Fibroblast of gingiva (primary cell): ENCODE data around the gene PPP2R5C.
A peak's percentile ranks its signal among the peaks of the same experiment; 100 is the strongest.

ENCODE experiments used
- DNase-seq: peaks from one replicate; pipeline ENCODE4 v3.0.0-alpha.2; 2011; ENCODE audit warnings: low read depth

The PPP2R5C gene

GRCh38 chr14:101917413-101918017 lies 156.0 kb downstream of the PPP2R5C start:
- DNase-seq, result no peak

- DNase-seq, result no peak
These were observed 156.8 kb downstream of the PPP2R5C start for GRCh38 chr14:101918065-101918989.

GRCh38 chr14:101920271-101920670 lies 158.8 kb downstream of the PPP2R5C start:
- DNase-seq, result no peak

GRCh38 chr14:101922866-101923265 lies 161.4 kb downstream of the PPP2R5C start:
- DNase-seq, result no peak

- DNase-seq, result no peak
These were observed 163.6 kb downstream of the PPP2R5C start for GRCh38 chr14:101925152-101925551.

GRCh38 chr14:101926085-101926484 lies 164.6 kb downstream of the PPP2R5C start:
- DNase-seq, result no peak

GRCh38 chr14:101926620-101927019 lies 165.1 kb downstream of the PPP2R5C start:
- DNase-seq, result no peak

GRCh38 chr14:101927859-101928258 lies 166.3 kb downstream of the PPP2R5C start:
- peak; percentile 96 for DNase-seq

- no peak for DNase-seq
These were observed 166.9 kb downstream of the PPP2R5C start for GRCh38 chr14:101928415-101928841.

GRCh38 chr14:101929096-101929495 lies 167.6 kb downstream of the PPP2R5C start:
- no peak for DNase-seq

- DNase-seq, result no peak
These were observed 168.4 kb downstream of the PPP2R5C start for GRCh38 chr14:101929946-101930345.

- no peak for DNase-seq
These were observed 171.2 kb downstream of the PPP2R5C start for GRCh38 chr14:101932673-101933072.

- DNase-seq, result no peak
These were observed 171.7 kb downstream of the PPP2R5C start for GRCh38 chr14:101933209-101933608.

GRCh38 chr14:101934601-101935150 lies 173.2 kb downstream of the PPP2R5C start:
- no peak for DNase-seq

GRCh38 chr14:101937926-101938767 lies 176.6 kb downstream of the PPP2R5C start:
- DNase-seq, result no peak

- DNase-seq, result no peak
These were observed 178.2 kb downstream of the PPP2R5C start for GRCh38 chr14:101939646-101940170.

- no peak for DNase-seq
These were observed 182.9 kb downstream of the PPP2R5C start for GRCh38 chr14:101944451-101944850.

- DNase-seq, result no peak
These were observed 183.7 kb downstream of the PPP2R5C start for GRCh38 chr14:101945171-101945570.

GRCh38 chr14:101947577-101947903 lies 186.0 kb downstream of the PPP2R5C start:
- no peak for DNase-seq

GRCh38 chr14:101947904-101948665 lies 186.6 kb downstream of the PPP2R5C start:
- DNase-seq, result peak; percentile 100

GRCh38 chr14:101948666-101949216 lies 187.2 kb downstream of the PPP2R5C start:
- DNase-seq, result no peak
